Anterior cingulate cortex (tissue), 58 donors: ENCODE measurements around the gene CAMTA1.
"Not testable (repeated sequence)": the region's sequence is repeated elsewhere in the genome, so short reads cannot be mapped to it uniquely, and the experiment has no call there.

Experiments used
- DNase-seq, 58 donors: peaks; one replicate each; lab custom pipeline; 2025; lab: John Stamatoyannopoulos, UW

Gene CAMTA1

DNA sequence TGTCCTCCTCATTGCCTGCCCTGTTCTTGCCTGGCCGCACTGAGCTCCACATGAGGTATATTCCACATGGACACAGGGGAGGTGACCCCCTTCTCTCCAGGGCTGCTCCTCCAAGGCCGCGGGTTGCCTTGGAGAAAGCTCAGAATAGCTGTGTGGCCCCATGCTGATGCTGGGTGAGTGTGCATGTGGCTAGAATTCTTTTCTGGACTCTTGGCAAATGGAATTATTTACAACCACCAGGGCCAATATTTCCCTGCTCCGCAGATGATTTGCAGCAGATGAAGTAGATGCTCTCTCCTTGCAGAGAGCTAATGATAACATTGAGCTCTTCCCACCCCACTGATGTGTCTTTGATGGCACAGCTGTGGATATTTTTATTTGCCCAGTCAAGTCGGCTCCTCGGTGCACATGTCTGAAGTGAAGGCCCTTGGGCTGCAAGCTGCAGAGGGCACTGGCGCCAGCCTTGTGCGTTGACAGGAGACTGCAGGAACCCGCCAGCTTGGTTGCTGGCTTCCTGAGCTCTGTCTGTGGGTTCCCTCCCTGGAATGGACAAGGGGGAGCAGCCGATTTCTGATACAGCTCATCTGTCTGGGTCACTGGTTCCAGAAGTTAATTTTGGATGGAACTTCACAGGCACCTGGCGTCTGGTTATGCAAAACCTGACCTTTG, 581.2 kb downstream of the CAMTA1 start:
- DNase-seq, result no peak

- DNase-seq, result no peak
These were observed 581.9 kb downstream of the CAMTA1 start for GRCh38 chr1:7366955-7367665.

DNA sequence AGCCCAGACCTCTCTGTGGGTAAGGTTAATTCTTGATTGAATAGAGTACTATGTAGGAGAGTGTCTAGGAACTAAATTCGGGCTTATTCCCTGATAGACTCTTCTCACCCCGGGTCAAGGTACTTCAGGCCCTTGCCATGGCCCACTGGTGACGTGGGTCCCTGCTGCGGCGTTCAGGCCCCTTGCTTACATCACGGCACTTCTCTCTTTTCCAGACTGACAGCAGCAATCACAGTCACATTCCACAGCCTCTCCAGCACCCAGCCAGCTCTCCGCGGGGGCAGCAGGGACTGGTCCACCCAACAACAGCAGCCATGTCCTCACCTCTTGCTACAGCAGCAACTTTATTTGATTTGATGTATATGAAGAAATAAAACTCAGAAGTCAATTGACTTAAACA, 584.6 kb downstream of the CAMTA1 start:
- no peak for DNase-seq

GRCh38 chr1:7371926-7372325, 586.7 kb downstream of the CAMTA1 start:
- DNase-seq, result no peak

DNA sequence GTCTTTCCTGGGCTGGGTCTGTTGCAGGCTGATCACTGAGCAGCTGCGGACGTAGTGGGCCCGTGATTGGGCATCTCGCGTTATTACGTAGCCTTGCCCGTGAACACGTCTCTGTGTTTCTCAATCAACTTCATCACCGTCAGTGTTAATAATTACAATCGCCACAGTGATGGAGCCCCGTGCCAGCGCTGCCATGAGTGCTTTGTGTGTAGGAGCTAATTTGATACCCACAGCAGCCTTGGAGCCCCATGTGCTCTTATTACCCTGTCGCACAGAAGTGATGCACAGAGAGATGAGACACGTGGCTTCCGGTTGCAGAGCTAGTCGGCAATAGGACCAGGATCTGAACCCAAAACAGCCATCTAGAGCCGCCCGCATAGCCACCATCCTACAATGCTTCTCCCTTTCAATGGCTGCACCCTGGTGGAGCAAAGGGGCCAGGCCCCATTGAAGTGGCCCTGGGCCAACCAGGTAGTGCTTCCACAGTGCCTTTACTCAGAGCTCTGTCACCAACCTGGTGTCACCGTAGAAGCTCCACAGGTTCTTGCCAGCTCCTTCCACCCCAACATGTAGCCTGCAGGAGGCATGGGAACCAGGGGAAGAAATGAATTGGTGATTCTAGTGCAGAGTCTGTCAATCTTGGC, 587.3 kb downstream of the CAMTA1 start:
- peak in 7 of 58 donors; percentile 9 to 52 (median 38) for DNase-seq

DNA sequence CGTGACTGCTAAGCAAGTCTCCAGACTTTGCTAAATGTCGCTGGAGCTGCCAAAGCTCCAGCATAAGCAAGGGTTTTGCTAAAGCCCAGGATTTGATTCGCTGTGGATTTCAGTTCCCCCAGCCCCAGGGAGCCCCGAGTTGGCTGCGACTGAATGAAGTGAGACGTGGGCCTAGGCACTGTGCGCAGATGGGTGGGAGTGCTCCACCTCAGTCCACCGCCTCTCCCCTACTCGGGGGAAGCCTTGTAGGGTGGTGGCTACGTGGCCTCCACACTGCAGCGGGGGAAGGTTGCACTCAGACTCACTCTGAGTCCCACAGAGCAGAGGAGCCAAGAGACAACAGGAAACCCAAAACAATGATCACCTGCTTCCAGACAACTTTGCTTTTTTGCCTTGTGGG, 588.0 kb downstream of the CAMTA1 start:
- no peak for DNase-seq

DNA sequence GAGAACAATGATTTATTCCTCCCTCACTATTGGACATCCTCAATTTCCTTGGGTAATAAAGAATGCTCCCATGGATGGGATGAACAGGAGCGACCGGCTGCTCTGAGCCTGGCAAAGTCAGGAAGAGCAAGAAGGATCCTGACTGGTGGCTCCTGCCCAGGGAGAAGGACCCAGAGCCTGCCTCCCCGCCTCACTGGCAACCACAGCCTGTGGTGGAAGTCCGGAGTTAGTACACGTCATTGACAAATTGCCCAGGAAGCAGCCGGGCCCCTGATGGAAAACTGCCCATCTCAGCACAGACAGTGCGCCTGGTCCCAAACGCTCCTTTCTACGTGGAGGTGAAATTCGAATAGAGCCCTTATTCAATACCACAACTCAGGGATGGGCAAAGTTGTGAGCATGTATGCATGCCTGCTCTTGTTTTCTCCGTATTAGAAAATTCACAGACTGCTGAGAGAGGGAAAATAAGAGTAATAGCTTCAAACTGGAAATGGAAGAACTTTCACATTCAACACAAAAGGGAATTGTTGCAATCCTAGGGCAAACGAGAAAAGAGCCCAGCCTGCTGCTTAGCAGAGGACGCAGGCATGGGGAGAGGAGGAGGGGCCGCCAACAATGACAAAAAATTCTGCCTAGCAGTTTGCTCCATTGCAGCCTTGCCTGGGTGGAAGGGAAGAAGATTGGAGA, 588.8 kb downstream of the CAMTA1 start:
- DNase-seq, result peak in 9 of 58 donors; percentile 8 to 42 (median 21)

DNA sequence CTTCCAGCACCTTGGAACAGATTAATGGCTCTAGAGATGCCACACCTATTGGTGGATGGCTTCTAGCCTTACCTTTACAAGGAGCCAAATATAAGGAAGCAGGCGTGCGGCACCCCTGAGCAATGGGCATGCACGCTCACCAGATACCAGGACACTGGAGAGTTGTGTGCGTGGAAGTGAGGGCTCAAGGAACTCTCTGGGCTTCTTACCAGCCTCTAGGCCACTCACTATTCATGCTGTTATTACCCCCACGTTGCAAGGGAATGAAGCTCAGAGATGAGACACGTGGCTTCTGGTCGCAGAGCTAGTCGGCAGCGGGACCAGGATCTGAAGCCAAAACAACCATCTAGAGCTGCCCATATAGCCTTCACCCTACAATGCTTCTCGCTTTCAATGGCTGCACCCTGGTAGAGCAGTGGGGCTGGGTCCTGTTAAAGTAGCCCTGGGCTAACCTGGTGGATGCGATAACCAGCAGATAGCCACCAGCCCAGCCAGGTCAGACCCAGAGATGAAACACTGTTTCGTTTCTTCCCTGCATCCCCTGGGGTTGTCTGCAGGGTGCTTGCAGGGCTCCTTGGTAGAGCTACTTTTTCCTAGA, 589.4 kb downstream of the CAMTA1 start:
- DNase-seq, result no peak

GRCh38 chr1:7375329-7375728, 590.1 kb downstream of the CAMTA1 start:
- DNase-seq, result no peak

DNA sequence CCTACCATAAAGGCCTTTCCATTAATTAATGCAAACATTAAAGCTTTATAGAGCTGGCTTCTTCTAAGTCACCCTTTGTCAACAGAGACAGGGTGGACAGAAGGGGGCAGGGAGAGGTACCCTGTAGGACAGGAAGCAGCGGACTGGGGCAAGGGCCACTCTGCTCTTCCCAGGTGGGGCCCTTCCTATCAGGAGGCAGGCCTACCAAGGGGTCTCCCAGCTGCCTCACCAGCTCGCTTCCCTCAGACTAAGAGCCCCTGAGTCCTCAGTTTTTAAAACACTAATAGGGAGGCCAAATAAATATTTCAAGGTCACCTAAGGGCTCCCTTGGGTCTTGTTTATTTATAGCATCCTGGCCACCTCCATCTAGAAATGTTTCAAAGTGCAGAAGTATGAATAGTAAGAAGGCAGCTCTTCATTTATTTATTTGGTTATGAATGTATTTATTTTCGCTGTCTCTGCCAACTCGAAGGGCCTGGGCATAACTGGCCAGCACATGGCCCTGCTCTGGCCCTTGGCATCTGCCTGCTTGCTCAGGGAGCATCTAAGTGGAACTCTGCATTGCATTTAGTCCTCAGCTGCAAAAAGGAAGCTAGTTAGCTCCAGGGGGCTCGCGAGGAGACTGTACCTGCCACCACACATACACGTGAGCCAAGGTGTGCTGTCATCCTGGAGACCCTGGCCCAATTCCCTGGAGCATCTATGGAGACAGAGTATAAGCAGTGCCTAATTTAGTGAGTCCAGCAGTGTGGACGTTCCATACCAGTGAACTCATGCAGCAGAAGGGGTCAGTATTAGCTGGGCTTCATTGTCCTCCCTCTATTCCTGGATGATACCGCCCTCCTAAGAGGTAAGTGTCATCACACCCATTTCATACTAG, 590.8 kb downstream of the CAMTA1 start:
- DNase-seq, result no peak

GRCh38 chr1:7376676-7377075, 591.4 kb downstream of the CAMTA1 start:
- no peak for DNase-seq

GRCh38 chr1:7378346-7379130, 593.3 kb downstream of the CAMTA1 start:
- no peak for DNase-seq

DNA sequence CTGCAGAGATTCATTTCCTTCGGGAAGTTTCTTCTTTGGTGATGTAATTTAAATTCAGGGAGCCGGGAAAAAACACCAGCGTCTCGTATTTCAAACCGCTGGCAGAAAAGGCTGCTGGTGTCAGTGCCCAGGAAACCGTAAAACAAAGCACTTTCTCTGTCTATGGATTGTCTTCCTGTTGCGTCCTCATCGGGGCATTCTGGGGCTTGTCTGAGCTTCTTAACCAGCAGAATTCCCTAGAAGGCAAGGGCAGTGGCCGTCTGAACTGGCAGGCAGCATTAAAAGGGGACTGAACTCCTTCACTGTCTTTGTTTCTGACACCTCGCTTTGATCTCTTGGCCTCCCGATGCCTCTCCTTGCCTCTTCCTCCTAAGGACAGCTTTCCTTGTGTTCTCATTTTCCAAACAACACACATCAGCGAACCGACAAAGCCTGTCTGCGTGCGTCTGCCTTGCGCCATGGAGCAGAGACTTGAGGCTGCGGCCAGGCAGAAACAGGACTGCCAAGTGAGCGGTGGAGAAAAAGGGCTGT, 594.3 kb downstream of the CAMTA1 start:
- peak in 2 of 58 donors; percentile 14 to 18 for DNase-seq

GRCh38 chr1:7380068-7380467, 594.8 kb downstream of the CAMTA1 start:
- DNase-seq, result not testable (repeated sequence)

DNA sequence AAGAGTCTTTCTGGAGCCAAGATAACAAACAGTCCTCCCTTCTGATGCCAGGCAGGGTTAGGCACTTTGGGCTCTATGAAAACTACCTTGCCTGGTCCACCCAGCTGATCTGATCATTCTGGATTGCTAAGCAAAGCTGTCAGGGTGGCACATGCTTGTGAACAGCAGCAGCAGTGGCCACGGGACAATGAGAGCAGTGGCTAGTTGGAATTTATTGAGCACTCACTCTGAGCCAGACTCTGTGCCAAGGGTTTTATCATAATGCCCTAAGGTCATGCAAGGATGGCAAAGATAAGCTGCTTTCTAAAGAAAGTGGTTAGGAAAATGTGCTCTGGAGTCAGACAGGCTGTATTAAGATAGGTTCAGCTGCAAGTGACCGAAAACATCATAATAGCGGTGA, 595.5 kb downstream of the CAMTA1 start:
- DNase-seq, result no peak

GRCh38 chr1:7381729-7382128, 596.5 kb downstream of the CAMTA1 start:
- DNase-seq, result not testable (repeated sequence)

DNA sequence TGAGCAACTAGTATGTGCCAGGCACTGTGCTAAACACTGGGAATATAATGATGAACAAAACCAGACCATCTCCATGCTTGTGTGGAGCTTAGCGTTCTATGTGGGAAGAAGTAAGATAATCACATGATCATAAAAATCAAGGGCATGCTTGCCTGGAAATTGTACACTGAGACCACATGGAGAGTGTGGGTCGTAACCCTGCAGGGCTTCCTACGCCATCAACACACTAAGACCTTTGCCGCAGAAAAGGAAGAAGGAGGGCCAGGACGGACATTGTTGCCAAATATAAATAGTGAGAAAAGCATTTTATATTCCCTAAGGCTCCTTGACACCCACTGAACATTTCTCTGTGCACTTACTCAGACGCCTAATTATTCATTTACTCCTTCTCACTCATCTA, 597.7 kb downstream of the CAMTA1 start:
- no peak for DNase-seq

GRCh38 chr1:7383671-7384520, 598.6 kb downstream of the CAMTA1 start:
- no peak for DNase-seq
